Suprapubic skin (tissue), 4 donors: Measurements from ENCODE around the gene PDZRN3.

Experiments used
- POLR2A ChIP-seq, 2 donors: fragments of 450-650 bp; IDR thresholded peaks; one replicate each; pipeline ENCODE4 v1.6.1; 2017; ENCODE audit warnings: antibody characterized with exemption in 2 of 2, mild to moderate bottlenecking in 2 of 2, moderate library complexity in 2 of 2
- POLR2AphosphoS5 ChIP-seq, 3 donors: sonication (generic); formaldehyde crosslinking; IDR thresholded peaks; one replicate each; pipeline ENCODE4 v1.6.1; 2017; ENCODE audit warnings: antibody characterized with exemption in 3 of 3
- TF ChIP-seq, protein P1 (sequence below), 2 donors: fragments of 200-600 bp in 1 of 2; fragments of 450-650 bp in 1 of 2; sonication (generic) in 1 of 2; IDR thresholded peaks; one replicate each; pipeline ENCODE4 v1.5.1; 2016 to 2019; ENCODE audit warnings: antibody characterized with exemption in 2 of 2, mild to moderate bottlenecking in 1 of 2, moderate library complexity in 1 of 2

- TF ChIP-seq, protein P1, sequence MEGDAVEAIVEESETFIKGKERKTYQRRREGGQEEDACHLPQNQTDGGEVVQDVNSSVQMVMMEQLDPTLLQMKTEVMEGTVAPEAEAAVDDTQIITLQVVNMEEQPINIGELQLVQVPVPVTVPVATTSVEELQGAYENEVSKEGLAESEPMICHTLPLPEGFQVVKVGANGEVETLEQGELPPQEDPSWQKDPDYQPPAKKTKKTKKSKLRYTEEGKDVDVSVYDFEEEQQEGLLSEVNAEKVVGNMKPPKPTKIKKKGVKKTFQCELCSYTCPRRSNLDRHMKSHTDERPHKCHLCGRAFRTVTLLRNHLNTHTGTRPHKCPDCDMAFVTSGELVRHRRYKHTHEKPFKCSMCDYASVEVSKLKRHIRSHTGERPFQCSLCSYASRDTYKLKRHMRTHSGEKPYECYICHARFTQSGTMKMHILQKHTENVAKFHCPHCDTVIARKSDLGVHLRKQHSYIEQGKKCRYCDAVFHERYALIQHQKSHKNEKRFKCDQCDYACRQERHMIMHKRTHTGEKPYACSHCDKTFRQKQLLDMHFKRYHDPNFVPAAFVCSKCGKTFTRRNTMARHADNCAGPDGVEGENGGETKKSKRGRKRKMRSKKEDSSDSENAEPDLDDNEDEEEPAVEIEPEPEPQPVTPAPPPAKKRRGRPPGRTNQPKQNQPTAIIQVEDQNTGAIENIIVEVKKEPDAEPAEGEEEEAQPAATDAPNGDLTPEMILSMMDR (IDR thresholded peaks at IDR 0.05): no peak
- TF ChIP-seq POLR2A (IDR thresholded peaks at IDR 0.05) (no peak), POLR2AphosphoS5 (IDR thresholded peaks at IDR 0.05) (no peak)
Observed at GRCh38 chr3:73511571-73512525, 112.9 kb downstream of the PDZRN3 start.
